Sigmoid colon (tissue), 7 donors: ENCODE data around the gene ALDH4A1. TPM values are rescaled to one million over a fixed set of nuclear protein-coding genes. Genes with fewer than 3 reads are reported as not detected.

Source experiments
- DNase-seq: peaks from one replicate; pipeline ENCODE4 v3.0.0-alpha.2; 2019
- H3K27ac ChIP-seq, 4 donors: fragments of 200-600 bp; sonication (generic); one replicate each; pipeline ENCODE4 v1.5.1; 2016 to 2019; ENCODE audit warnings: mild to moderate bottlenecking in 1 of 4
- H3K27me3 ChIP-seq, 3 donors: fragments of 200-600 bp; sonication (generic); one replicate each; pipeline ENCODE4 v1.5.1; 2019; ENCODE audit warnings: mild to moderate bottlenecking in 1 of 3
- H3K36me3 ChIP-seq, 4 donors: fragments of 200-600 bp; sonication (generic); one replicate each; pipeline ENCODE4 v1.5.1; 2016 to 2019
- H3K4me1 ChIP-seq, 4 donors: fragments of 200-600 bp; sonication (generic); one replicate each; pipeline ENCODE4 v1.5.1; 2017 to 2019
- H3K4me3 ChIP-seq, 4 donors: fragments of 200-600 bp; sonication (generic); one replicate each; pipeline ENCODE4 v1.5.1; 2017 to 2019; ENCODE audit warnings: mild to moderate bottlenecking in 2 of 4, moderate library complexity in 1 of 4
- H3K9me3 ChIP-seq, 4 donors: fragments of 200-600 bp in 3 of 4; sonication (generic) in 3 of 4; one replicate each; pipeline versions ENCODE4 v1.5.1 to v1.6.1; 2013 to 2019
- EP300 ChIP-seq, 4 donors: sonication (generic); formaldehyde crosslinking; IDR thresholded peaks; one replicate each; pipeline ENCODE4 v1.6.1; 2017; ENCODE audit warnings: antibody characterized with exemption in 4 of 4
- POLR2A ChIP-seq, 2 donors: fragments of 450-650 bp; IDR thresholded peaks; one replicate each; pipeline ENCODE4 v1.6.1; 2016; ENCODE audit warnings: antibody characterized with exemption in 2 of 2, mild to moderate bottlenecking in 2 of 2, moderate library complexity in 2 of 2
- POLR2AphosphoS5 ChIP-seq, 4 donors: sonication (generic); formaldehyde crosslinking; IDR thresholded peaks; one replicate each; pipeline ENCODE4 v1.6.1; 2017; ENCODE audit warnings: antibody characterized with exemption in 4 of 4
- WGBS, 2 donors: extraction: QIAGEN DNeasy Blood & Tissue Kit; methylation state at CpG; one replicate each; pipeline ENCODE4 v1.1.7; 2013; 5-methylcytosine and 5-hydroxymethylcytosine counted together
- intact Hi-C: fragments of 100-400 bp; cut with DNase I; formaldehyde crosslinking; loops from one replicate; pipeline ENCODE4 v1.15.1; 2023
- polyA plus RNA-seq, 3 donors: library from polyadenylated mRNA; stranded (reverse); fragments of 200-250 nt; gene quantifications; one replicate each; pipeline ENCODE4 v1.2.3, GENCODE V29; 2013
- total RNA-seq, 4 donors: library from RNA; depleted of rRNA; stranded (reverse); fragments of >200 nt; gene quantifications; one replicate each; pipeline ENCODE4 v1.1.0, GENCODE V29; 2016
- TF ChIP-seq, protein P1 (sequence below), 4 experiments: fragments of 450-650 bp in 3 of 4; fragments of 200-600 bp in 1 of 4; IDR thresholded peaks; one replicate each; pipeline ENCODE4 v1.5.1; 2016 to 2019; ENCODE audit warnings: antibody characterized with exemption in 4 of 4, mild to moderate bottlenecking in 3 of 4, moderate library complexity in 2 of 4
- donor health status: healthy with polysubstance abuse.
- donor health status: Bipolar disorder and iron deficiency.
- donor health status: healthy.

The ALDH4A1 gene
- total and polyA plus RNA-seq, 7 donors, result 2.4 to 12.8 (median 7.2) TPM

DNA sequence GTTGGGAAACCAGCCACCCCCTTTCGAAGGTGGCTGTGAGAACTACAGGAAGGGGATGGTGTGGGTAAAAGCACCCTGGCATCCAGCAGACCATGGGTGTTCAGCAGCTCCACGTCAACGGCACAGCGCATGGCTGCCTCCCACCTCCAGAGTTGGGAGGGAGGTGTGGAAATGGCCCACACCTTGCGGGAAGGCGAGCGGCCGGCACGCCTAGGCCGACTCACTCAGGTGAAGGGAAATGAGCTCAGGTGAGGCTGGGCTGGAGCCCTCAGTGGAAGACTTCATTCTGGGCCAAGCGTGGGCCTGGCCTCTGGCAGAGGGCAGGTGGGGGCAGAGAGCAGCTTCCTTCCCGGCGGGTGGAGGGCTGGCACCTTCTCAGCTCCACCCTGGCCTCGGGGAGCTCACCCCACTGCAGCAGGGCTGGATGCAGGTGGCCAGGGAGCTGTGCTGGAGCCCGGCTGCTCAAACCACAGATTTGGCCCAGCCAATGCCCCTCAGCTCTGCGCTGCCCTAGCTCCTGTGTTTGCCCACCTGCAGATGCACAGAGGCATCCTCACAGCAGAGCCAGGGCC is 24.8 kb upstream of the ALDH4A1 start:
- intact Hi-C loops, result no loop called here
- H3K4me1 ChIP-seq, result peaks cover 0 to 82% (median 59%) of the 10 kb centered on the region in 4 donors
- no peak for DNase-seq
- TF ChIP-seq EP300 (IDR thresholded peaks at IDR 0.05) (no peak), POLR2A (IDR thresholded peaks at IDR 0.05) (no peak), POLR2AphosphoS5 (IDR thresholded peaks at IDR 0.05) (no peak)
- TF ChIP-seq, protein P1, sequence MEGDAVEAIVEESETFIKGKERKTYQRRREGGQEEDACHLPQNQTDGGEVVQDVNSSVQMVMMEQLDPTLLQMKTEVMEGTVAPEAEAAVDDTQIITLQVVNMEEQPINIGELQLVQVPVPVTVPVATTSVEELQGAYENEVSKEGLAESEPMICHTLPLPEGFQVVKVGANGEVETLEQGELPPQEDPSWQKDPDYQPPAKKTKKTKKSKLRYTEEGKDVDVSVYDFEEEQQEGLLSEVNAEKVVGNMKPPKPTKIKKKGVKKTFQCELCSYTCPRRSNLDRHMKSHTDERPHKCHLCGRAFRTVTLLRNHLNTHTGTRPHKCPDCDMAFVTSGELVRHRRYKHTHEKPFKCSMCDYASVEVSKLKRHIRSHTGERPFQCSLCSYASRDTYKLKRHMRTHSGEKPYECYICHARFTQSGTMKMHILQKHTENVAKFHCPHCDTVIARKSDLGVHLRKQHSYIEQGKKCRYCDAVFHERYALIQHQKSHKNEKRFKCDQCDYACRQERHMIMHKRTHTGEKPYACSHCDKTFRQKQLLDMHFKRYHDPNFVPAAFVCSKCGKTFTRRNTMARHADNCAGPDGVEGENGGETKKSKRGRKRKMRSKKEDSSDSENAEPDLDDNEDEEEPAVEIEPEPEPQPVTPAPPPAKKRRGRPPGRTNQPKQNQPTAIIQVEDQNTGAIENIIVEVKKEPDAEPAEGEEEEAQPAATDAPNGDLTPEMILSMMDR (IDR thresholded peaks at IDR 0.05), result no peak
- no peaks in the 10 kb centered on the region for H3K27me3 ChIP-seq
- H3K9me3 ChIP-seq, result no peaks in the 10 kb centered on the region
- WGBS, 2 donors, result 45 to 66% methylated on average over 16 of the region's 16 CpGs
- no peaks in the 10 kb centered on the region for H3K36me3 ChIP-seq
- H3K27ac ChIP-seq, result peak overlapping the region; percentile 61 to 72 (median 67)
- no peak overlapping the region for H3K4me3 ChIP-seq

DNA sequence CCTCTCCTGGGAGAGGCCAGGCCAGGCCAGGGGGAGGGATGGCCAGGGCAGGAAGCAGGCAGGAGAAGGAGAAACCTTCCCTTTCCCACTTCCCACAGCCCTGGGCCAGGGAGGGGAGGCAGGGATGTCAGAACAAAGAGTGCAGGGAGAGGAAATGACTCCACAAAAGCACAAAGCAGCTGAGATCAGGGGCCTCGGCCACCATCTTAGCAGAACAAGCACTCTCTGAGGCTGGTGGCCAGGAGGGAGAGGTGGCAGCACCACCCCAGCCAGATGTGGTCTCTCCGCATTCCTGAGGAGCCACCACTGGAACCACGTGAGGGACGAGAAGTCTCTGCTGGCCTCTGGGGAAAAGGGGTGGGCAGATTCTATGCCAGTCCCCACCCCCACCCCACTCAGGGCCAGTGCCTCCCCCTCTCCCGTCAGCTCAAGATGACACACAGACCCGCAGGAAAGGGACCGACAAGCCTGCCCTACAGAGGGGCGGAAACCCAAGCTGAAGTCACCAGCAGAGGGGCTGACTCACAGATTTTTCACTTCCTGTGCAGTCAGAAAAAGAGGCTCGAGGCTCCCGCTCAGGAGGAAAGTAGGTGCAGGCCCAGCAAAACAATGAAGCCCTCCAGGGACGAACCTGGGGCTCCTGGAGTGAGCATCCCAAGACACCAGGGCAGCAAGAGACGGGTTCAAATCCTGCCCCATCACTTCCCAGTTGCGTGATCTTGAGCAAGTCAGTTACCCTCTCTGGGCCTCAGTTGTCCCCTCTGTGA is 24.1 kb upstream of the ALDH4A1 start:
- 35 to 78% methylated on average over 13 of the region's 13 CpGs for WGBS, 2 donors
- H3K4me1 ChIP-seq, result peaks cover 0 to 82% (median 63%) of the 10 kb centered on the region in 4 donors
- H3K36me3 ChIP-seq, result no peaks in the 10 kb centered on the region
- no peak overlapping the region for H3K4me3 ChIP-seq
- H3K27ac ChIP-seq, result peak overlapping the region; percentile 61 to 72 (median 67)
- no peaks in the 10 kb centered on the region for H3K9me3 ChIP-seq
- intact Hi-C loops, result no loop called here
- TF ChIP-seq POLR2AphosphoS5 (IDR thresholded peaks at IDR 0.05) (peak in 1 of 4 donors; percentile 10), EP300 (IDR thresholded peaks at IDR 0.05) (no peak)
- H3K27me3 ChIP-seq, result no peaks in the 10 kb centered on the region
- peak; percentile 84 for DNase-seq

DNA sequence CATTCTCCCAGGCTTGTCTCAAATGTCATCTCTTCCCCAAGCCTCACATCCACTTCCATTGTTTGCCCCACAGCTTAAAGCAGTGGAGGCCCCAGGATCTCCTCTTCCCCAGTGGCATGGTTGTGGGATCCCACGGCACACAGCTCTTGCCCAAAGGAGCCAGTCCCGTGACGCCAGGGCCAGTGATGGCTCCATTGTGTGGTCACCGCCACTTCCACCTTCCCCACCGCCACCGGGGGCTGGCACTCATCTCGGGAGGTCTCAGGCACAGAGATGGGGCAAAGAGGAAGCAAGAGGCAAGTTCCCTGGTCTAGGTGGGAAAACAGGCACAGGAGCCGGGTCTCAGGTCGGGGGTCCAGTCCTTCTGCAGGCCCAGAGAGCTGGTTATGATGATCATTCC is 22.9 kb upstream of the ALDH4A1 start:
- intact Hi-C loops, result loop anchor here (2.0 kb wide), 1 partner anchor 16 kb away; no protein-coding TSS in a partner anchor
- H3K27ac ChIP-seq, result peak overlapping the region in 2 of 4 donors; percentile 94 to 98
- TF ChIP-seq POLR2AphosphoS5 (IDR thresholded peaks at IDR 0.05) (no peak), POLR2A (IDR thresholded peaks at IDR 0.05) (no peak), EP300 (IDR thresholded peaks at IDR 0.05) (no peak)
- TF ChIP-seq, protein P1 (IDR thresholded peaks at IDR 0.05), result no peak
- peaks cover 0 to 89% (median 69%) of the 10 kb centered on the region in 4 donors for H3K4me1 ChIP-seq
- no peak for DNase-seq
- peaks cover 0 to 6% (median 2%) of the 10 kb centered on the region in 4 donors for H3K36me3 ChIP-seq
- WGBS, 2 donors, result 93 to 95% methylated on average over 9 of the region's 9 CpGs
- H3K9me3 ChIP-seq, result no peaks in the 10 kb centered on the region
- H3K4me3 ChIP-seq, result no peak overlapping the region
- H3K27me3 ChIP-seq, result no peaks in the 10 kb centered on the region

DNA sequence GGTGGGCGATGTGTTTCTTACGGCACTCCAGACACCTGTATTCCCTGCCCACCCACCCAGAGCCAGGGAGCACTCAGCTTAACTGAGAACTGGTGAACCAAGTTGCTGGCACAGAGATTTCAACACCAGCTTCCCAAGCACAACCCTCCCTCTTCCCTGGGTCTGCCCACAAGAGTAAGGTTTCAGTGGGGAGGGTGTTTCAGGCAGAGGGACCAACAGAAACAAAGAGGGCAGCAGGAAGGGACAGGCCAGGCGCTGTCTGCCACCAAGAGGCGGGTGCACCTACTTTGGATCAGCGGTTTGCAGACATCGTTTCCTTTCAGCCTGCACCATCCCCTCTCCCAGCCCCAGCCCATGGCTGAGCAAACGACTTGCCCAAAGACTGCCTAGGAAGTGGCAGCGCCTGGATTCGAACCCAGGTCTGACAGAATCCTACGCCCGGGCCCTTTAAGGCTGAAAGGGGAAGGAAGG is 21.9 kb upstream of the ALDH4A1 start:
- peaks cover 0 to 79% (median 69%) of the 10 kb centered on the region in 4 donors for H3K4me1 ChIP-seq
- H3K9me3 ChIP-seq, result no peaks in the 10 kb centered on the region
- TF ChIP-seq, protein P1 (IDR thresholded peaks at IDR 0.05), result no peak
- TF ChIP-seq POLR2AphosphoS5 (IDR thresholded peaks at IDR 0.05), result no peak
- TF ChIP-seq EP300 (IDR thresholded peaks at IDR 0.05), result no peak
- no peak for TF ChIP-seq POLR2A (IDR thresholded peaks at IDR 0.05)
- WGBS, 2 donors, result 58 to 80% methylated on average over 11 of the region's 11 CpGs
- DNase-seq, result no peak
- peaks cover 0 to 15% (median 3%) of the 10 kb centered on the region in 4 donors for H3K36me3 ChIP-seq
- no peak overlapping the region for H3K4me3 ChIP-seq
- H3K27me3 ChIP-seq, result no peaks in the 10 kb centered on the region
- intact Hi-C loops, result loop anchor here (2.0 to 5.0 kb wide), 2 partner anchors 17 to 148 kb away; no protein-coding TSS in a partner anchor
- H3K27ac ChIP-seq, result peak overlapping the region; percentile 92 to 98 (median 93)

DNA sequence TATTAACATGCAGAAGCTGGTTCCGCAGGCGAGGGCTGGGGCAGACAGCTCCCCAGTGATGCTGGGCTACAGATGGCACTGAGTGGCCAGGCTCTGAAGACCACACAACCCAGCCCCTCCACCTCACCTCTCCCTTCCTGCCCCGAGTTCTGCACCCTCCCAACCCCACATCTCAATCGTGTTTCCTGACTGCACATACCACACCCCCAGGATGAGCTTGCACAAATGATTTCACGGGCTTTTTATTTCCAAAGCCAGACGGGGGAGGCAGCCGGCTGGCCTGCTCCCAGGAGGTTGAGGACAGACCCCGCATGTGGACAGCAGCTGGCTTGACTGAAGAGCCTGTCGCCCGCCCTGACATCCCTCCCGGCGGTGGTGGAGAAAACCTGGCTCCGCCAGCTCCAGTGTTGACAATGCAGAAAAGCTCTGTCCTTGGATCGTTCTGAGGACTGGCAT is 21.4 kb upstream of the ALDH4A1 start:
- DNase-seq, result no peak
- H3K9me3 ChIP-seq, result no peaks in the 10 kb centered on the region
- no peak overlapping the region for H3K4me3 ChIP-seq
- H3K36me3 ChIP-seq, result peaks cover 0 to 20% (median 3%) of the 10 kb centered on the region in 4 donors
- no peaks in the 10 kb centered on the region for H3K27me3 ChIP-seq
- intact Hi-C loops, result loop anchor here (2.0 to 5.0 kb wide), 3 partner anchors 17 to 149 kb away; no protein-coding TSS in a partner anchor
- 40 to 59% methylated on average over 14 of the region's 14 CpGs for WGBS, 2 donors
- TF ChIP-seq POLR2A (IDR thresholded peaks at IDR 0.05) (no peak), POLR2AphosphoS5 (IDR thresholded peaks at IDR 0.05) (no peak), EP300 (IDR thresholded peaks at IDR 0.05) (no peak)
- TF ChIP-seq, protein P1 (IDR thresholded peaks at IDR 0.05), result no peak
- peak overlapping the region; percentile 92 to 98 (median 93) for H3K27ac ChIP-seq
- peaks cover 0 to 75% (median 67%) of the 10 kb centered on the region in 4 donors for H3K4me1 ChIP-seq
